Suprapubic skin (tissue), 4 donors: ENCODE measurements around the gene CYP2J2. TPM values are rescaled to one million over a fixed set of nuclear protein-coding genes. Genes with fewer than 3 reads are reported as not detected.
"Not testable (repeated sequence)": the region's sequence is repeated elsewhere in the genome, so short reads cannot be mapped to it uniquely, and the experiment has no call there.

Experiments used
- DNase-seq, 2 donors: peaks; one replicate each; pipeline ENCODE4 v3.0.0-alpha.2; 2019; ENCODE audit warnings: low spot score in 2 of 2
- H3K27ac ChIP-seq: fragments of 200-600 bp; sonication (generic); one replicate; pipeline ENCODE4 v1.5.1; 2019
- H3K27me3 ChIP-seq: fragments of 200-600 bp; sonication (generic); one replicate; pipeline ENCODE4 v1.5.1; 2019
- H3K36me3 ChIP-seq: fragments of 200-600 bp; sonication (generic); one replicate; pipeline ENCODE4 v1.5.1; 2019
- H3K4me1 ChIP-seq: fragments of 200-600 bp; sonication (generic); one replicate; pipeline ENCODE4 v1.5.1; 2019
- H3K4me3 ChIP-seq: fragments of 200-600 bp; sonication (generic); one replicate; pipeline ENCODE4 v1.5.1; 2019; ENCODE audit warnings: mild to moderate bottlenecking
- H3K9me3 ChIP-seq: fragments of 200-600 bp; sonication (generic); one replicate; pipeline ENCODE4 v1.5.1; 2019
- CTCF ChIP-seq, 2 donors: fragments of 200-600 bp in 1 of 2; fragments of 450-650 bp in 1 of 2; sonication (generic) in 1 of 2; IDR thresholded peaks; one replicate each; pipeline ENCODE4 v1.5.1; 2016 to 2019; ENCODE audit warnings: antibody characterized with exemption in 2 of 2, mild to moderate bottlenecking in 1 of 2, moderate library complexity in 1 of 2
- EP300 ChIP-seq: sonication (generic); formaldehyde crosslinking; IDR thresholded peaks from one replicate; pipeline ENCODE4 v1.6.1; 2017; ENCODE audit warnings: antibody characterized with exemption
- POLR2A ChIP-seq, 2 donors: fragments of 450-650 bp; IDR thresholded peaks; one replicate each; pipeline ENCODE4 v1.6.1; 2017; ENCODE audit warnings: antibody characterized with exemption in 2 of 2, mild to moderate bottlenecking in 2 of 2, moderate library complexity in 2 of 2
- POLR2AphosphoS5 ChIP-seq, 3 donors: sonication (generic); formaldehyde crosslinking; IDR thresholded peaks; one replicate each; pipeline ENCODE4 v1.6.1; 2017; ENCODE audit warnings: antibody characterized with exemption in 3 of 3
- WGBS: methylation state at CpG from one replicate; pipeline ENCODE4 v1.1.5; 2018; 5-methylcytosine and 5-hydroxymethylcytosine counted together
- total RNA-seq, 4 donors: library from RNA; depleted of rRNA; stranded (reverse); fragments of >200 nt; gene quantifications; one replicate each; pipeline ENCODE4 v1.1.0, GENCODE V29; 2016

The CYP2J2 gene
- total RNA-seq, 4 donors from 2014 or later = 5.5 to 16.9 (median 14.8) TPM

- TF ChIP-seq POLR2AphosphoS5 (IDR thresholded peaks at IDR 0.05) = no peak
- no peak for TF ChIP-seq EP300
- no peak for TF ChIP-seq POLR2A (IDR thresholded peaks at IDR 0.05)
- no peak for TF ChIP-seq CTCF (IDR thresholded peaks at IDR 0.05)
- Histone ChIP-seq H3K27me3 (no peaks in the 10 kb centered on the region), H3K4me1 (peaks cover 10% of the 10 kb centered on the region), H3K9me3 (no peaks in the 10 kb centered on the region), H3K4me3 (no peak overlapping the region), H3K27ac (no peak overlapping the region), H3K36me3 (peaks cover 11% of the 10 kb centered on the region)
- 88% methylated on average over 5 of the region's 5 CpGs for WGBS
- no peak for DNase-seq
Observed at GRCh38 chr1:59857679-59858354, 68.8 kb downstream of the CYP2J2 start.

DNA sequence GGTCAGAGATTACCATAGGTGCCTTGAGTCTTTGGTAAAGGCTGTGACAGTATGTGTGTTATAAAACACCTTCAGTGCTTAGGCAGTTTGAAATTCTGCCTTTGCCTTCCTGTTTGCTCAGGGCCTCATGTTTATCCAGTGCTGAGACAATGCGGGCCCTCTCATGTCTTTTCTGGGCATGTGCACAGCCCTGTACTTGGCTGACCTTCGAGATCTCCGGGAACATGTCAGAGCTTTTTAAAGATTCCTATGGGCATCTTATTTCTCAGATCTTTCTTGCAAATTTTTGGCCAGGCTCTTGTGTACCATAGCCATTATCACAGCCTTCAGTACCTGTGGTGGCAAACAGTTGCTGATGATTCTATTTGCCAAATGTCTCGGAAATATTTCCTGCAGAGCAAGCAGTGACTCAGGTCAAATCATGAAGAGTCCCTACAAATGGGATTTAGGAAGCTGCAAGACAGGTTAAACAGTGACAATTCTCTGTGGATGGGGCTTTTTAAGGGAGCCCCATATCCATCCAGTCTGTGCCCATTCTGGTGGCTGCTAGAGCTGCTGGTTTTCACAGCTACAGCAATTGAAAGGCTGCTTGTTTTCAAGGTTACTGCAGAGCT is 69.7 kb downstream of the CYP2J2 start:
- TF ChIP-seq EP300 (no peak), CTCF (IDR thresholded peaks at IDR 0.05) (no peak), POLR2AphosphoS5 (IDR thresholded peaks at IDR 0.05) (no peak), POLR2A (IDR thresholded peaks at IDR 0.05) (no peak)

DNA sequence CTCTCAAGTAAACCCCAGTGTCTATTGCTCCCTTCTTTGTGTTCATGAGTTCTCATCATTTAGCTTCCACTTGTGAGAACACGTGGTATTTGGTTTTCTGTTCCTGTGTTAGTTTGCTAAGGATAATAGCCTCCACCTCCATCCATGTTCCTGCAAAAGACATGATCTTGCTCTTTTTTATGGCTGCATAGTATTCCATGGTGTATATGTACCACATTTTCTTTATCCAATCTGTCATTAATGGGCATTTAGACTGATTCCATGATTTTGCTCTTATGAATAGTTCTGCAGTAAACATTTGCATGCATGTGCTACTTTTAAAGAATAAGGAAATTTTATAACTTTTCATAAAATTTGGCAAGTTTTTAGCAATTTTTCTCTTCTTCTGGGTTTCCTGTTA is 71.3 kb downstream of the CYP2J2 start:
- not testable (repeated sequence) for H3K27me3 ChIP-seq, H3K4me3 ChIP-seq, H3K9me3 ChIP-seq, H3K4me1 ChIP-seq, DNase-seq, H3K36me3 ChIP-seq, H3K27ac ChIP-seq
- WGBS = 100% methylated on average over 1 of the region's 1 CpG

More for the DNA sequence above, 69.7 kb downstream of the CYP2J2 start:
- no peak overlapping the region for H3K4me3 ChIP-seq
- no peak for DNase-seq
- peak overlapping the region; percentile 29 for H3K27ac ChIP-seq
- 49% methylated on average over 4 of the region's 4 CpGs for WGBS
- peaks cover 10% of the 10 kb centered on the region for H3K4me1 ChIP-seq
- peaks cover 8% of the 10 kb centered on the region for H3K36me3 ChIP-seq
- H3K27me3 ChIP-seq = no peaks in the 10 kb centered on the region
- no peaks in the 10 kb centered on the region for H3K9me3 ChIP-seq

- Histone ChIP-seq H3K9me3 (no peaks in the 10 kb centered on the region), H3K27me3 (no peaks in the 10 kb centered on the region), H3K4me3 (no peak overlapping the region), H3K27ac (no peak overlapping the region), H3K4me1 (peaks cover 7% of the 10 kb centered on the region), H3K36me3 (peaks cover 10% of the 10 kb centered on the region)
- DNase-seq = no peak
- no peak for TF ChIP-seq POLR2A (IDR thresholded peaks at IDR 0.05)
- no peak for TF ChIP-seq EP300
- TF ChIP-seq POLR2AphosphoS5 (IDR thresholded peaks at IDR 0.05) = no peak
- TF ChIP-seq CTCF (IDR thresholded peaks at IDR 0.05) = no peak
- WGBS = 93% methylated on average over 1 of the region's 1 CpG
Observed at GRCh38 chr1:59852117-59852516, 74.5 kb downstream of the CYP2J2 start.

- TF ChIP-seq POLR2A (IDR thresholded peaks at IDR 0.05) (no peak), CTCF (IDR thresholded peaks at IDR 0.05) (no peak), POLR2AphosphoS5 (IDR thresholded peaks at IDR 0.05) (no peak), EP300 (no peak)
- H3K4me1 ChIP-seq = no peaks in the 10 kb centered on the region
- no peaks in the 10 kb centered on the region for H3K27me3 ChIP-seq
- peaks cover 10% of the 10 kb centered on the region for H3K36me3 ChIP-seq
- DNase-seq = no peak
- 96% methylated on average over 2 of the region's 2 CpGs for WGBS
- H3K4me3 ChIP-seq = no peak overlapping the region
- H3K9me3 ChIP-seq = no peaks in the 10 kb centered on the region
- H3K27ac ChIP-seq = no peak overlapping the region
Observed at GRCh38 chr1:59846895-59847282, 79.7 kb downstream of the CYP2J2 start.
